C4-2B (cell line): ENCODE results near the gene PLEKHM3.
A peak's percentile ranks its signal among the peaks of the same experiment; 100 is the strongest.

Experiments
- H3K27ac ChIP-seq: fragments of 450-650 bp; 2 replicates; pipeline ENCODE4 v1.5.1; 2017
- CTCF ChIP-seq: fragments of 450-650 bp; conservative IDR thresholded peaks from 2 replicates; pipeline ENCODE4 v1.5.1; 2017; ENCODE audit warnings: mild to moderate bottlenecking
- ZFX ChIP-seq: fragments of 450-650 bp; IDR thresholded peaks from 2 replicates; pipeline ENCODE4 v1.6.1; 2017

Gene PLEKHM3

DNA sequence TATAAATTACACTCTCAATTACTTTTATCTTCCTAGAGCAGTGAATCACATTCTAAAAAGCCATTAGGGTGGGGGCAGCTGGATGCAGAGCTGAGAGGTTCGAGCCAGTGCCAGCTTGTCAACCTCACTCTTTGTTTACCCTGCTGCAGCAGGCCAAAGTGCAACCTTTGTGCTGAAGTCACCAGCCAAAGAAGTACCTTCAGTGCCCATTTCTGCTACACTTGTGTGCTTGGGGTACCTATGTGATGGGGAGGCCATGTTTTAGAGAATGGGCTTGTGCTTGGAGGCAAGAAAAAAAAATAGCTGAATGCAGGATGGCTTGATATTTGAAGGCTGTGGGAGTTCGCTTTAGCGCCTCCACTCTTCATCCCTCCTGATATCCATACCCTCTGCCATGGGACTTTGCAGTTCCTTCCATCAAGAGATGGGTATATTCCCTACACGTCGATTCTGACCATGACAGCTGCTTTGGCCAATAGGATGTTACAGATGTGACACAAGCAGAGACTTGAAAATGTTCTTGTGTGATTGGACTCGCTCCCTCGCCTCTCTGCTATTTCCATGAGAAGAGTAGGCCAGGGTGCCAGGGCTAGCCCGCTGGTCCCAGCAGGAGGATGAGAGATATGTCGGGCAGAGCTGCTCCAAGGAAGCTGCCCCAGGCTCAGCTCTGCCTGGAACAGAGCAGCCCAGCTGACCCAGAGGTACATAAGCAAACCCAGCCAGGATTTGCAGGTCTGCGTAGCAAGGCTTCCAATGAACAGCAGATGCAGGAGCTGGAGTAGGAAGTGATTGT, 242.9 kb downstream of the PLEKHM3 start:
- no peak for TF ChIP-seq CTCF
- TF ChIP-seq ZFX = no peak
- peak overlapping the region; percentile 7; the same call in 1 of the 2 replicates for H3K27ac ChIP-seq

GRCh38 chr2:207779523-207779922, 245.8 kb downstream of the PLEKHM3 start:
- TF ChIP-seq ZFX (no peak), CTCF (no peak)
- H3K27ac ChIP-seq = no peak overlapping the region

DNA sequence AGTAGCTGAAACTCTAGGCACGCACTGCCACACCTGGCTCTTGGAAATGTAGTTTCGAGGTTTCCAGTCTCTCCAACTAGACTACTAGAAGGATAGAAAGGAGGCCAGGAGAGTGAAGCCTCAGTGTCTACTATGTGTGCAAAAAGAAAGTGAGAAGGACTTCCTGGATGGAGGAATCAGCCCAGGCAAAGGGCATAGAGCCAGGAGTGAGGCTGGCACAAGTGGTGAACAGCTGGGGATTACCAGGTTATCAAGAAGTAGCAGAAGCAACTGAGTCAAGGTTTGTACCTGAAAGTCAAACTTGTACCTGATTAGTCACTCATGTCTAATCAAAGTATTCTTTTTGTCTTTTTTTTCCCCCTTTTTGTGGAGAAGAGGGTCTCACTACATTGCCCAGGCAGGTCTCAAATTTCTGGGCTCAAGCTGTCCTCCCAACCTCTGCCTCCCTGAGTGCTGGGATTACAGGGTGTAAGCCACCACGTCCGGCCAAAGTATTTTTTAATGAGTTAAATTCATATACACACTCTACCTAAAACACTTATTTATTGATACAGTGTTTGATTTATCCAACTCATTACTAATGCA, 246.9 kb downstream of the PLEKHM3 start:
- TF ChIP-seq CTCF (no peak), ZFX (no peak)
- H3K27ac ChIP-seq = no peak overlapping the region

GRCh38 chr2:207777124-207777523, 248.2 kb downstream of the PLEKHM3 start:
- H3K27ac ChIP-seq = no peak overlapping the region
- TF ChIP-seq CTCF (no peak), ZFX (no peak)

DNA sequence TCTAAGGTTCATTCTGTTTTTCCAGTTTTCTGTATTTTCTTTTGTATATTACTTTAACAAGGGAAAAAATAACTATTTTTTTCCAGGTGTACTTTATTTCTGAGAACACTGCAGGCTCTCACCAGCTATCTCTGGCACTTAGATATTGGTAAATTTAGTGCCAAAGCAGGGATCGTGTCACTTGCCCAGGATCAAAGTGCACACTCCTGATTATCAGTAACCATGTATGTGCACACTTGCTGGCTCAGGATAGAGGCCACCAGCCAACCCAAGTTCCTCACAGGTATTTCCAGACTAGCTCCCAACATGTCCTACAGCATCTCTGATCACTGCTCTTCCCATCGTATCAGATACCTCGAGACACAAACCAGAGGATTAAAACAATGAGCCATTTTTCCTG, 249.9 kb downstream of the PLEKHM3 start:
- TF ChIP-seq CTCF (no peak), ZFX (no peak)

GRCh38 chr2:207772844-207773205, 252.5 kb downstream of the PLEKHM3 start:
- no peak for TF ChIP-seq ZFX
- TF ChIP-seq CTCF = no peak

More for the DNA sequence above, 249.9 kb downstream of the PLEKHM3 start:
- no peak overlapping the region for H3K27ac ChIP-seq

GRCh38 chr2:207772081-207772843, 253.1 kb downstream of the PLEKHM3 start:
- TF ChIP-seq ZFX (no peak), CTCF (no peak)
- no peak overlapping the region for H3K27ac ChIP-seq

More at GRCh38 chr2:207772844-207773205, 252.5 kb downstream of the PLEKHM3 start:
- H3K27ac ChIP-seq = no peak overlapping the region
